ENCODE measurements around the gene CD2AP.

DNA sequence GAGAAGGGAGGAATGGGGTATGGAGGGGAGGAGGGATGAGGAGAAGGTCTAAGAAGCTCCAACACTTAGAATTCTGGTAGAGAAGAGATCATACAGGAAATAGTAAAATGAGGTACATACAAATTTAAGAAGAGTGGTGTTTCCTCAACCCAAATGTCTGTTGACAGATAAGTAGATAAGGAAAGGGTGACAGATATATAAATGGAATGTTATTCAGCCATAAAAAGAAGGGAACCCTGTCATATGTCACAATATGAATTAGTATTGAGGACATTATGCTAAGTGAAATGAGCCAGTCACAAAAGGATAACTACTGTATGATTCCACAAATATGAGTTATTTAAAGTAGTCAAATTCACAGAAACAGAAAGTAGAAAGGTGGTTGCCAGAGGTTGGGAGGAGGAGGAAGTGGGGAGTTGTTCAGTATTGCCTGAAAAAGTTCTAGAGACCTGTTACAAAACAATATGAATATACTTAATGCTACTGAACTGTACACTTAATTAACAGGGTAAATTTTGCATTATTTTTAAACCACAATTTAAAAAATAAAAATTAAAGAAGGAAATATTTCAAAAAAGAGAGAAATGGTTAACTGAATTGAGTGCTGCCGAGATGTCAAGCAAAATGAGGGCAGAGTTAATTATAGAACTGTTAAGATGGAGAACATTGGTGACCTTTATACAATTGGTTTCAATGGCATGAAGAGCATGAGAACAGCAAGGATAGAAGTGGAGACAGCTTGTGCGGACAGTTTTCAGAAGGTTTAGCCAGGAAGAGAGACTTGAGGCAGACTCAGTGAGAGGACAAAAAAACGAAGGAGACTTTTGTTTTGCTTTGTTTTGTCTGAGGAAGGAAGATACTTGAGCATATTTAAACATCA is 173.2 kb downstream of the CD2AP start:
- TF ChIP-seq POLR2A (IDR thresholded peaks at IDR 0.05; ENCODE audit: low read depth, low read length) (no peak), TAF1 (IDR thresholded peaks at IDR 0.05; ENCODE audit: borderline replicate concordance, low read depth, low read length) (no peak), POLR2AphosphoS5 (IDR thresholded peaks at IDR 0.05; ENCODE audit: low read depth, low read length) (no peak)

All from GM12892 (cell line).